HUES48 (cell line): Measurements from ENCODE around the gene FUT1.
"Not testable (repeated sequence)": the region's sequence is repeated elsewhere in the genome, so short reads cannot be mapped to it uniquely, and the experiment has no call there.

Experiments used
- H3K27ac ChIP-seq: one replicate; pipeline ENCODE4 v1.7.0; 2013; ENCODE audit warnings: low read depth, low read length, inconsistent platforms
- H3K27me3 ChIP-seq: 2 replicates; pipeline ENCODE4 v1.6.1; 2013; ENCODE audit warnings: mild to moderate bottlenecking, low read length; ENCODE audit not compliant: control insufficient read depth, insufficient read depth
- H3K36me3 ChIP-seq: 2 replicates; pipeline ENCODE4 v1.6.1; 2013; ENCODE audit warnings: low read length; ENCODE audit not compliant: control insufficient read depth, insufficient read depth
- H3K4me1 ChIP-seq: 2 replicates; pipeline ENCODE4 v1.6.1; 2013; ENCODE audit warnings: mild to moderate bottlenecking, low read length; ENCODE audit not compliant: control insufficient read depth, insufficient read depth
- H3K4me3 ChIP-seq: 2 replicates; pipeline ENCODE4 v1.5.1; 2013; ENCODE audit warnings: mild to moderate bottlenecking, low read depth, low read length
- H3K9ac ChIP-seq: 2 replicates; pipeline ENCODE4 v1.6.1; 2013; ENCODE audit warnings: mild to moderate bottlenecking, low read depth, low read length, moderate library complexity
- H3K9me3 ChIP-seq: 2 replicates; pipeline ENCODE4 v1.6.1; 2013; ENCODE audit warnings: low read length; ENCODE audit not compliant: control insufficient read depth, insufficient read depth

FUT1 gene

DNA sequence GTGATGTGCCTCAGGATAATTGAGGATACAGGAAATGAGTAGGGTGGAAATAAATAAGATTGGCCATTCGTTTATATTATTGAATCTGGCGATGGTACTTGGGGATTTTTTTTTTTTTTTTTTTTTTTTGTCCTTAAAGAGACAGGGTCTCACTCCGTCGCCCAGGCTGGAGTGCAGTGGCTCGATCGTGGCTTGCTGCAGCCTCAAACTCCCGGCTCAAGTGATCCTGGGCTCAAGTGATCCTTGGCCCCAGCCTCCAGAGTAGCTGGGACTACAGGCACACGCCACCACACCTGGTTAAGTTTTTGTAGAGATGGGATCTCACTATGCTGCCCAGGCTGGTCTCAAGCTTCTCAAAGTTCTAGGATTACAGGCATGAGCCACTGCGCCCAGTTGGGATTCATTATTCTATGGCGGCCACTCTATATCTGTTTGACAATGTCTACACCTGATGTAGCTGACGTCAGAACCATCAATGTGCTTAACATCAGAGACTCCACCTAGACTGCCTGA lies 30.2 kb downstream of the FUT1 start:
- H3K27me3 ChIP-seq: no peaks in the 10 kb centered on the region
- H3K9me3 ChIP-seq: no peaks in the 10 kb centered on the region
- H3K9ac ChIP-seq: no peak overlapping the region
- no peaks in the 10 kb centered on the region for H3K36me3 ChIP-seq
- peaks cover 11% of the 10 kb centered on the region for H3K4me1 ChIP-seq
- no peak overlapping the region for H3K4me3 ChIP-seq
- no peak overlapping the region for H3K27ac ChIP-seq

DNA sequence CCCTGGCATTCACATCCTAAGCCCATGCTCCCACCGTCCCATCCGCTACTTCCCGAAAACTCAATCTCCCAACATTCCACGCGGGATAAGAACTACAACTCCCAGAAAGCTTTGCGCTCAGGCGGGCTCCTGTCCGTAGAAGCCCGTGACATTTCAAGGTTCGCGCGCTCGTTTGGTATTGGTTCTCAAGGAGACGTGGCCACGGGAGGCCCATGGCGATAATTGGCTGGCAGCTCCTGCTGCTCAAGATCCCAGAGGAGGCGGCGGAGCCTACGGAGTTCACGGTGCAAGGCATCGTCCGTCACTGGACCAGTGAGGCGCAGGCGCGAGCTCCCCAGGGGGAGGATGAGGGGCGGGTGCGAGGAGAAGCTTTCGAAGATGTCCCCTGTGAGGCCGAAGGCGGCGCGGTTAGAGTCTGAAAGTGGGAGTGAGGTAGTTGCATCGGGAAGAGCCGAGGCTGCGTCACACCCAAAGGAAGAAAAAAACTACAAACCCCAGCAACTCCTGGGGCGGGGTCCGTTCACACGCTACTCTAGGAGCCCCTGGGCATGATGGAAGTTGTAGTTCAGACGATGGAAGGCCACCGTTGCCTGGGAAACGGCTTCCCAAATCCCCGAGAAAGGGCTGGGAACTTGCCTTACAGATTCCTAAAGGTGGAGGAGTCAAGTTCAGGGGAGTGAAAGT lies 31.7 kb downstream of the FUT1 start:
- Histone ChIP-seq H3K27ac (peak overlapping the region; percentile 87), H3K9me3 (no peaks in the 10 kb centered on the region), H3K27me3 (no peaks in the 10 kb centered on the region), H3K9ac (peak overlapping the region; percentile 69), H3K4me3 (peak overlapping the region; percentile 80), H3K36me3 (no peaks in the 10 kb centered on the region), H3K4me1 (peaks cover 20% of the 10 kb centered on the region)

DNA sequence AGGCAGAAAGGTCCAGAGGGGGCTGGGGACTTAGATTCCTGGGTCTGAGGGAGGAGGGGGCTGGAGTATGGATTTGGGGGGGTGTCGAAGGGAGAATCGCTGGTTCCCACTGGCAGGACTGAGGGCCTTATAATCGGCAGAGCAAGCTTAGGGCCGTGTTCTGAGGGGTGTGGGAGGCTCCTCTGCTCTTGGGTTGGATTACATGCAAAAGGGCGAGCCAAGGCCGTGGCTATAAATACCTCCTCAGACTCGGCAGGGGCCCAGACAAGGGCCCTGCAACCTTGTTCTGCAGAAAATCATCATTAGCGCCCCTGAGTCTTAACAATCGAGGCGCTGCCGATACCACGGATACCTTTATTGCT lies 32.2 kb downstream of the FUT1 start:
- no peak overlapping the region for H3K27ac ChIP-seq
- H3K9ac ChIP-seq: no peak overlapping the region

DNA sequence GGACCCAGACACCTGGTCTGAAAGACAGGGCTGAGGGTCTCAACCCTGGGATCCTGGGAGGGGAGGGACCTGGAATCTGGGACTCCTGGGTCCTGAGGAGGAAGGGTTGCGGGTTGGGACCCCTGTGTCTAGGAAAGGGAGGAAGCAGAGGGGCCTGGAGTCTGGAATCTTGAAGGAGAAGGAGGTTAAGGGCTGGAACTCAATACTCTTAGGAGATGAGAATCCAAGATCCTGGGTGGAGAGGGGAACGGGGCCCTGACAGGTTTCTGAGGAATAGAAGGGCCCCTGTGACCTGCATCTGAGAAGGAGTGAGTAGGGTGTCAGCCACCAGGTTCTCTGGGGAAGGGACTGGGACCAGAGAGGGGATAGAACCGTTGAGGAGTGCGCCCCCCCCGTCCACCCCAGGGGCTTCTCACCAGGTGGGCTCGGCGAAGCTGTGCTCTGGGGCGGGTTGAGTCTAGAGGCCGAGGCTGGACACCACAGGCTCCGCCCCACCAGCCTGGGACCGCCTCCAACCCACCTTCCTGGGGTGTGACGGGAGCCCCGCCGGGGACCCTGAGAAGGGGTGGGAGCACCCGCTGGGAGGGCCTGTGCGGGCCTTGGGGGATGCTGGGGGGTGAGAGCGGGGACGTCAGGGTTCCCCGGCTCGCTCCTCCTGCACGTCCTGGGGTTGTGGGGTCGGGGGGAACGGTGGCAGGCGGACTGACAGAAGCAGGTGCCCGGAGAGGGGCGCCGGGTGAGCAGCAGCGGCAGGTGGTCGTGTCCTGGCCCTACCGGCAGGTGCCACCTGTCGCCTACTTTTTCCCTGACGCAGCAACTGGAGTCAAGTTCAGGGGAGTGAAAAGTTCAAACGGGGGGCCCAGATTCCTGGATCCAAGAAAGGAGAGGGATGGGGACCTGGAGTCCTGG lies 32.9 kb downstream of the FUT1 start, which contains the start of gene MAMSTR:
MAMSTR (minus strand) TSS at position 463 of the 909 bp plus-strand sequence. CDS start 694 bp downstream, outside the sequence.
- no peak within 1 kb of the TSS for H3K27ac ChIP-seq
- peak within 1 kb of the TSS; percentile 80 for H3K4me3 ChIP-seq
- H3K4me1 ChIP-seq: peaks cover 25% of the 10 kb centered on the region
- H3K9ac ChIP-seq: no peak within 1 kb of the TSS
- no peaks in the 10 kb centered on the region for H3K9me3 ChIP-seq
- no peaks in the 10 kb centered on the region for H3K27me3 ChIP-seq
- H3K36me3 ChIP-seq: no peaks in the 10 kb centered on the region

More for the DNA sequence above, 32.2 kb downstream of the FUT1 start:
- Histone ChIP-seq H3K4me3 (peak overlapping the region; percentile 80), H3K9me3 (no peaks in the 10 kb centered on the region), H3K27me3 (no peaks in the 10 kb centered on the region), H3K4me1 (peaks cover 20% of the 10 kb centered on the region), H3K36me3 (no peaks in the 10 kb centered on the region)

DNA sequence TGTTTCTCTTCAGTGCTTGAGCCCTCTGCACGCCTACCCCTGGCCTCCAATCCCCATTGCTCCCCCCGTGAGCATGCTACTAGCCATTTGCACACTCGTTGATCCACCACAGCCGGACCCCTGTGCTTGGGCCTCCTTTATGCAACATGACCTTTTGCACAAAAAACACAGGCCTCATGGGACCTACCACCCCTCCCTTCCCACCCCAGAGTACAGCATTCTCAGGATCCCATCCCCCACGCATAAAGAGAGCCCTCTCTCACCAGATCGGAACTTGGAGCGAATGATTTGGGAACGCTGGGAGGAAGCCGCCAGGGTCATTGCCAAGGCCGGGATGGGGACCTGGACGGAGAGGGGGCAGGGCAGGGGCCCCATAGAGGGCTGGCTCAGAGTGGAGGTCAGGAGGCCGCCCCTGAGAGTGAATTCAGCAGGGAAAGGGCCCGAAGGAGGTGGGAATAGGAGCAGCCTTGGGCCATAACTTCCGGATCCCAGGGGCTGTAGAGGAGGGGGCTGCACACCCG lies 33.7 kb downstream of the FUT1 start:
- Histone ChIP-seq H3K9ac (no peak overlapping the region), H3K9me3 (no peaks in the 10 kb centered on the region), H3K4me1 (peaks cover 25% of the 10 kb centered on the region), H3K36me3 (no peaks in the 10 kb centered on the region), H3K4me3 (no peak overlapping the region), H3K27ac (no peak overlapping the region), H3K27me3 (no peaks in the 10 kb centered on the region)

DNA sequence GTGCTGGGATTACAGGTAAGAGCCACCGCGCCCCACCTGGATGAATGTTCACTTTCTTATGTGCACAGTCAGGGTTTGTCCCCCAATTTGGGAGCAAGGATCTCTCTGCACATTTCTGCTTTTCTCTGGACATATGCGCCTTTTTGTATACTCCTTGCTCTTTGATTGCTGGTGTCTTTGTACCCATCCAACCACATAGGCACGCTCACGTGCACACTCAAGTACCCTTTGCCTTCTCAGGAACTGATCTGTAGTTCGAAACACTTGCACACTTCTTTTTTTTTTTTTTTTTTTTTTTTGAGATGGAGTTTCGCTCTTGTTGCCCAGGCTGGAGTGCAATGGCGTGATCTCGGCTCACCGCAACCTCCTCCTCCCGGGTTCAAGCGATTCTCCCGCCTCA lies 34.3 kb downstream of the FUT1 start:
- H3K4me3 ChIP-seq, H3K9me3 ChIP-seq, H3K27ac ChIP-seq, H3K27me3 ChIP-seq, H3K9ac ChIP-seq, H3K36me3 ChIP-seq: not testable (repeated sequence)
- H3K4me1 ChIP-seq: peaks cover 25% of the 10 kb centered on the region

DNA sequence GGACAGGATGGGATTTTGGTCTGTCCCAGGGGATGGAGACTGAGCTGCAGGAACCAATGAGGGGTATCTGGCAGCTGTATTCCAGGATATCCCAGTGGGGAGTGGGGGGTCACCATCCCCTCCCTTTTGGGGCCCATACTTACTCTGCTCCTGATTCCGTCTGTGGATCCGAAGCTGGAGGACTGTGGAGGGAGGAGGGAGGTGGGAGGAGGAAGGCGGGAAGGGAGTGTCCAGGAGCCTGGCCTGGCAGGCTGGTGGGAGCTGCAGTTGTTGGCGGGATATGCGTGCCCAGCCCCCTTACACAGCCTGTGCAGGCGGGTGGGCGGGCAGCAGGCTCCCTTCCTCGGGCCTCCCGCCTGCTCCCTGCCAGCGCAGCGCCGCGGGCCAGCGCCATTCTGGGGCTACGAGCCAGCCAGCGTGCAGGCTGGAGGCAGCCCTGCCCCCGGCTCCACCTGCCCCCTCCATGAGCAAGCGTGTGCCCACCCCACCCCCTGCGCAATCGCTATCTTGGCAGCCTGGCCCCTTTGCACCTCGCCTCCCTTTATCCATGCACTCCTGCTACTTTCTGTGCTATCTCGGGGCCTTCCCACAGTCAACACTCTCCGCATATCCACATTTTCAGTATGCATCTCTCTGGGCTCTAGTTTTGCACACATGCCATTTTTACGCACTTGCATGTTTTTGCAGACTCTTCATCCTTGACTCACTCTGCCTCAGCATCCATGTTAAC lies 35.7 kb downstream of the FUT1 start:
- no peaks in the 10 kb centered on the region for H3K27me3 ChIP-seq
- H3K27ac ChIP-seq: no peak overlapping the region
- H3K4me1 ChIP-seq: peaks cover 29% of the 10 kb centered on the region
- H3K9me3 ChIP-seq: no peaks in the 10 kb centered on the region
- peak overlapping the region; percentile 36; the same call in 1 of the 2 replicates for H3K4me3 ChIP-seq
- no peak overlapping the region for H3K9ac ChIP-seq
- H3K36me3 ChIP-seq: no peaks in the 10 kb centered on the region

DNA sequence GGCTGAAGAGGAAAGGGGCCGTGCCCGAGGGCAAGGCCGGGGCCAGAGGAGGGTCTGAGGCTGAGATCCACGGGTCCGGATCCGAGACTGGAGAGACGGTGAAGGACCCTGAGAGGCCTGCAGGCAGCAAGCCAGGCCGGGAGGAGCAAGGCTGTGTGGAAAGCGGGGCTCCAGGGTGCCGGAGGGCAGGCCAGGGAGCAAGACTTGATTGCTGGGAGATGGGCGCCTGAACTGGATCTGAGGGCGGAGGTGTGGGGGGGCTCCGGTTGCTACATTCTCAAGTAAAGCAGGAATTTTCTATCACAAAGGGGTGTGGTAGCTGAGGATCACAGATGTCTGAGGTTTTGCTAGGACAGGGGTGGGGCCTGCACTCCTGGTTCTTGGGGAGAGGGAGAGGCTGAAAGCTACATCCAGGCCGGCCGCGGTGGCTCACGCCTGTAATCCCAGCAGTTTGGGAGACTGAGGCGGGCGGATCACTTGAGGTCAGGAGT lies 36.7 kb downstream of the FUT1 start:
- Histone ChIP-seq H3K27me3 (no peaks in the 10 kb centered on the region), H3K36me3 (no peaks in the 10 kb centered on the region), H3K9me3 (no peaks in the 10 kb centered on the region; the same call in 1 of the 2 replicates), H3K27ac (no peak overlapping the region), H3K9ac (no peak overlapping the region), H3K4me3 (no peak overlapping the region), H3K4me1 (peaks cover 29% of the 10 kb centered on the region)

DNA sequence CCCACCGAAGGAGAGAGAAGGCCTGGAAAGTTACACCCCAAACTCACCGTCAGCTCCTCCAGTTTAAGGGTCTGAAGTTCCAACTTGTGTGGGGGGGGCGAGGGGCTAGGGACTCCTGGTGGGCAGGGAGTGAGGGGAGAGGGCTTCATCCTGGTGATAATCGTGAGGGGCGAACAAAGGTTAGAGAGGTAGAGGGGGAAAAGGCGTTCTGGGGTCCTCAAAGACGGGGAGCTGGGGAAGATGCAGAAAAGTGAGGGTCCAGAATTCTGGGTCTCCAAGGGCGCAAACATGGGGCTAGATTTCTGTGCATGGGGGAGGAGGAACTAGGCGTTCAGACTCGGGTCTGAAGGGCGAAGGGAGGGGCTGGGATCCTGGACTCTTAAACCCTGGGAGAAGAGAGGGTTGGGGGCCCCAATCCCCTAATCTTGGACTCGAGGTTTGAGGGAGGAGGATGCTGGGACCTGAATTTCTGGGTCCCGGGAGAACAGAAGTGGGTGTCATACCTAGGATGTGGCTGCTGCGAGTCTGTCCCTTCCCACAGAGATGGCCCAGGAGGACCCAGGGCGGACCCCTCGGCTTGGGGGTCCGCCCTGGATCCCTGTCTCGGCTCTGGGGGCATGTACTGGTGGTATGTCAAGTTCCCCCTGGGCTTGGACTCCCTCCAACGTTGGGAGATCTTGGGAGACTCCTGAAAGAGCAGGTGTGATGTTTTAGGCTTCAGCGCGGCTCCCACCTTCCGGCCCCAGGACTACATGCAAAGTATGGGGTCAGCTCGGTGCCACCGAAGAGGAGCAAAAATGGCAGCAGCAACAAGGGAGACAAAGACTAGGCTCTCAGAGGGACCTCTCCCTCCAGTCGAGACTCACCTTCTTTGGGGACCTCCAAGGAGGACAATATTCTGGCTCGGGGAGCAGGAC lies 37.4 kb downstream of the FUT1 start:
- no peaks in the 10 kb centered on the region for H3K36me3 ChIP-seq
- peak overlapping the region; percentile 93 for H3K4me3 ChIP-seq
- H3K9ac ChIP-seq: no peak overlapping the region; the same call in 1 of the 2 replicates
- H3K4me1 ChIP-seq: peaks cover 25% of the 10 kb centered on the region
- no peaks in the 10 kb centered on the region; the same call in 1 of the 2 replicates for H3K9me3 ChIP-seq
- no peaks in the 10 kb centered on the region for H3K27me3 ChIP-seq
- peak overlapping the region; percentile 55 for H3K27ac ChIP-seq
